T-helper 1 cell (primary cell): ENCODE results near the gene ADAT3.
"Not testable (repeated sequence)": the region's sequence is repeated elsewhere in the genome, so short reads cannot be mapped to it uniquely, and the experiment has no call there.

Source experiments
- DNase-seq, 5 donors: peaks; one replicate each; pipeline ENCODE4 v3.0.0-alpha.2; 2012 to 2020

Gene ADAT3

DNA sequence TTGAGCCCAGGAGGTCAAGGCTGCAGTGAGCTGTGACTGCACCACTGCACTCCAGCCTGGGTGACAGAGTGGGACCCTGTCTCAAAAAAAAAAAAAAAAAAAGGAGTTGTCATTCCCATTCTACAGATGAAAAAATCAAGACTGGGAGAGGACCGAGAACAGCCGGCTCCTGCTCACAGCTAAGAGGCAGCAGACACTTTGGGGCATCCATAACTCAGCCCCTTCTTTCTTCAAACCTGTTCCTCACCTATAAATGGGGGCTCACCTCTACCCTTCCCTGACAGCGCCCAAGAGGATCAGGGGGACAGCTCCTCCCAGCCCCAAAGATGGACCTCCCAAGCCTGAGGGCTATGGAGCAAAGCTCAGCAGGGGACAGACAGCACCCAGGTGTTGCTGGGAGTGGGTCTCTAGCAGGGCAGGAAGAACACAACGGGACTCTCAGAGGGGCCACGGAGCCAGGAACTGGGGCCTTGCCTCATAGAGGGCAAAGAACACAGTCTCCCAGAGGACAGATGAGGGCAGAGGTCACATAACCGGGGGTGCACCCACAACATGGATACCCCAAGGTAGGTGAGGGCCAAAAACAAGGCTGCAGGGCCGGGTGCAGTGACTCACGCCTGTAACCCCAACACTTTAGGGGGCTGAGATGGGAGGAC lies 38.4 kb upstream of the ADAT3 start:
- DNase-seq = no peak

DNA sequence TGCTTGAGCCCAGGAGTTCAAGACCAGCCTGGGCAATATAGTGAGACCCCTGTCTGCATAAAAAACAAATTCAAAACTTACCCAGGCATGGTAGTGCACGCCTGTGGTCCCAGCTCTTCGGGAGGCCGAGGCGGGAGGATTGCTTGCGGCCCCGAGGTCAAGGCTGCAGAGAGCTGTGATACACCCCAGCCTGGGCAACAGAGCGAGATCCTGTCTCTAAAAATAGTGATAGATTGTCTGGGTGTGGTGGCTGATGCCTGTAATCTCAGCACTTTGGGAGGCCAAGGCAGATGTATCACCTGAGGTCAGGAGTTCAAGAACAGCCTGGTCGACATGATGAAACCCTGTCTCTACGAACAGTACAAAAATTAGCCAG lies 37.9 kb upstream of the ADAT3 start:
- DNase-seq = no peak

DNA sequence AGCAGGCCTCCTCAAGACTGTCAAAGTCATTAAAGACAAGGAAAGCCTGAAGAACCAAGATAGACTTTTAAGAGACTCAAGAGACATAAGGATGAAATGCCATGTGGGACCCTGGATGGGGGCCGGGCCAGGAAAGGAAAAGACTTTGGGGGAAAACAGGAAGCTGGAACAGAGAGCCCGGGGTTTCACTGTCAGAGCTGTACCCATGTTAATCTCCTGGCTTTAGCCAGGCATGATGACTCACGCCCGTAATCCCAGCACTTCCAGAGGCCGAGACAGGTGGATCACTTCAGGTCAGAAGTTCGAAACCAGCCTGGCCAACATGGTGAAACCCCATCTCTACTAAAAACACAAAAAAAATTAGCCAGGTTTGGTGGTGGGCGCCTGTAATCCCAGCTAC lies 36.2 kb upstream of the ADAT3 start:
- no peak for DNase-seq

DNA sequence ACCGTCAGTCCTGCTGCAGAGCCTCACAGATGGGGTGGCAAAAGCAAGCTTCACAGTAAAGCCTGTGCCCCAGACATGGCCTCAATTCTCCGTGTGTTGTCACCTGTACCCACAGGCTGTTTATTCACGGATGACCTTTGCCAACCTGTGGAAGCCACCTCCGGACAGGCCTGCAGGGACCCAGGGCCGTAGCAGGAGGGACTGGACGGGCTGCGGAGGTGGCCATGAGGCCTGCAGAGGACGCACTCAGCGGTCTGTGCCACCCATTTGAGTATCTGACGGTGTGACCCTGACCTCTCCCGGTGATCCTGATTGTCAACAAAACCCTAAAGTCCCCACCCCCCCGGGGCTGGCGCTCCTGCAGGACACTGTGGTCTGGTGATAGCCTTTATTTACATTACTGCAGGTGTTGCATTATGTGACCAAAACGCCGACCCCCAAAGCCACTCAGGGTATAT lies 34.0 kb upstream of the ADAT3 start:
- no peak for DNase-seq

DNA sequence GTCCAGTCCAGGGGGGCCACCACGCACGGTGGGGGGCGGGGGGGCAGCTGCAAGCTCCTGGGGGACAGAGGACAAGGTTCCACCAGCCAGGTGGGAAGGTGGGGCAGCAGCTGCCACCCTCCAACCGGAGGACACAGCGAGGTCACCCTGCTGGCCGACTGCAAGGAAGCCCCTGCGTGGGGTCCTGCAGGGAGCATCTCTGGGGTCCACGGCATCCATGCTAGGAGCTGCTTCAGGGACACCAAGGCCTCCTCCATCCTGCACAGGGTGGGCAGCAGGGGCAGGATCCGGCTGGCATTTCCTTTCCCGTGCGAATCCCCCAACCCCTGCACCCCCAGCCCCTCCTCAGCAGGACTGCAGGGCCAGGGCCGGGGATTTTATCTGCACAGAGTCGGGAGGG lies 33.6 kb upstream of the ADAT3 start:
- DNase-seq = no peak

DNA sequence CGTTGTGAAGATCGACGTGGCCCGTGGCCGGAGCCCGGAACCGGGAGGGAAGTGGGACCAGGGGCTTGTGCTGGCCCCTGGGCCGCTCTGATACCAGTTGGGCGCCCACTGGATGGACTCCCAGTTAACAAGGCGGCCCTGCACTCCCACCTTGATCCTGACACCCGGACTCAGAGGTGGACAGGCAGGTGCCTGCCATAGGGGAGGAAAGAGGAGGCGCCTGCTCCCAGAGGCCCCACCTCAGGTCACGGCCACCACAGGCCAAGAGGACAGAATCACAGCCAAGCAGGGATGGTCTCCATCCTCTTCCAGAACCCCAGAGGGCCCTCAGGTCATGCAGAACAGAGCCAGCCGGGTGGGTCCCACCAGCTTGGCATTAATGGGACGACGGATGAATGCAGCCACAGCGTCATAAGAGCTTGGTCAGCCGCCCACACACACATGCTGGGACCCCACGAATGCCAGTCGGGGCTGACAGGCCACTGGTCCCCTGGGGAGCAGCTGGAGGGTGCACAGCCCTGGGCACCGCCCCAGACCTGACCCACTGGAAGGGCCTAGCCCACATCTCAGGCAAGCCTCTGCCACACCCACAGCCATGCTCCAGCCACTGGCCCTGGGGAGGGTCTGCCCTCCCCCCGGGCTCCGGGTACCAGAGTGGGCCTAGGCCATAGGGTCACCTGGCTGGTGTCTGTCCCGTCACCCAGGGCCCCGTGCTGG lies 32.2 kb upstream of the ADAT3 start:
- no peak for DNase-seq

DNA sequence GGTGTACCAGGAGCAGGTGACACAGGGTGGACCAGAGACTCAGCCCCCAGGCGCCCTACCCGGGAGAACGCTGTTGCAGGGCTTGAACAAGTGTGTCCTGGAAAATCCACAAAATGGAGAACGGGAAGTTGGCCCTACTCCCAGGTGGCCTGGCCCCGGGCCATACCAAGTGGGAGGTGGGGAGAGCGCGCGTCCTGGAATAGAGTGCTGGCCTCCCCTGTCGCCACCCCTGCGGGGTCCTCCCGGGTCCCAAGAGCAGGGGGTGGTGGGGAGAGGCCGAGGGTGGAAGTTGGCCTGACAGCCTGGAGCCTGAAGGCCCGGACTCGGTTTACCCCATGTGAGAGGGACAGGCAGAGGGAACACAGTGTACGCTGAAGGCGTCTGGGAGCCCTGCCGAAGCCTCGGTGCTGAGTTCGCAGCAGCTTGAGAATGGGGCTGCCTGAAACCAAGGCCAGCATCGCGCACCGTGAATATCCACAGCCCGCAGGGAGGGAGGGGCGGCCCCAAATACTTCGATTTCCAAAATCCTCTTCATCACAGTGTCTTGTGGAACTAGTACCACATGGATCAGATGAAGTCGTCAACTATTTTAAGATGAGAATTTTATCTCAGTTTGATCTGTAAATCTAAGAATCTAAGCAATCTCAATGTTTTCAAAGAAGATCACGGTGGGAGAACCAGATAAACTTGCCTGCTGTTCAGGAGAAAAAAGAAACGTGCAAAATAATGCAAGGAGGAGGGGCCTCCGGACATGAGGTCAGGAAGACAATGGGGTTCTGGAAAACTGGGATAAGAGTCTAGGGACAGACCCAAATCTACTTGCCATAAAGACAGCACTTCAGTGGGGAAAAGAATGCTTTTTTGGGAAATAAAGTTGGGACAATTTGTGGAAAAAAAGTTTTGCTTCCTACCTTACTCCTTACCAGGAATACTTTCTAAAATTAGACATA lies 31.4 kb upstream of the ADAT3 start:
- DNase-seq = no peak

DNA sequence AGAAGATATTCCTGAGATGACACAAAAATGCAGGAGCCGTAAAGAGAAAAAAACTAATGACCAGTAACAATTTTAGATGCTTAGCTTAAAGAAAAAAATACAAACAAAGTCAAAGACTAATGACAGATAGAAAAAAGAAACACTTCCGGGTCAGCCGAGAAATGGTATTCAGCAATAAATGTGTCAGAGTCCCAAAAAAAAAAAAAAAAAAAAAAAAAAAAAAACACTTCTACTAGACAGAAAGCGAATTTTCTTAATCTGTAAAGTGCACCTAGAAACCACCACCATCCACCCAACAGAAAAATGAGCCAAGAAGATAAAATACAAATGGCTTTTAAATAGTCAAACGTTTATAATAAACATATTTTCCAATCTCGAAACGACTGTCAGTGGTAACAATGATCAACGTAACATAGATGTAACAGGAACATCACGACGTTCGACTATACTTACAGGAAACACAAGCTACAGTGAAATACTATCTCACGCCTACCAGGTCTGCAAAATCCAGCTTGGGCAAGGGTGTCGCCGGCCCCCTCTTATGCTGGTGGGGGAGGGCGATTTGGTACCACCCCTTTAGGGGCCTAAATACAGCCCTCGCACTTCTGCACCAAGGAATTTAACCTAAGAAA lies 30.5 kb upstream of the ADAT3 start:
- peak in 1 of 5 donors; percentile 69 for DNase-seq

DNA sequence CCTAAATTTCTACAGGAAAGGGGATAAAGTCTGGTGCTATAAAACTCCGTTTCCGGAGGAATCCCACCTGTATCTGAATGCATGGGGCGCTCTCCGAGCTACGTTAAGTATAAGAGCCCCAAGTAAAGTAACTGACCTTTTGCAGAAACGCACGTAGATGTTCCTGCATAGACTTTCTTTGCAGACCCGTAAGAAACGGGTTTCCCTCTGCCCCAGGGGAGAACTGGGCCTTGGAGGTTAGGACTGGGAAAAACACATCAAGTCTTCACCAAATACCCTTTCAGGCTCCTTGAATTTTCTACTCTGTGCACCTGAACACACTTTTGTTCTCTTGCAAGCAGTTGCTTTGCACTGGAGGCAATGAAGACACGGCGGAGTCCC lies 29.9 kb upstream of the ADAT3 start:
- not testable (repeated sequence) for DNase-seq

DNA sequence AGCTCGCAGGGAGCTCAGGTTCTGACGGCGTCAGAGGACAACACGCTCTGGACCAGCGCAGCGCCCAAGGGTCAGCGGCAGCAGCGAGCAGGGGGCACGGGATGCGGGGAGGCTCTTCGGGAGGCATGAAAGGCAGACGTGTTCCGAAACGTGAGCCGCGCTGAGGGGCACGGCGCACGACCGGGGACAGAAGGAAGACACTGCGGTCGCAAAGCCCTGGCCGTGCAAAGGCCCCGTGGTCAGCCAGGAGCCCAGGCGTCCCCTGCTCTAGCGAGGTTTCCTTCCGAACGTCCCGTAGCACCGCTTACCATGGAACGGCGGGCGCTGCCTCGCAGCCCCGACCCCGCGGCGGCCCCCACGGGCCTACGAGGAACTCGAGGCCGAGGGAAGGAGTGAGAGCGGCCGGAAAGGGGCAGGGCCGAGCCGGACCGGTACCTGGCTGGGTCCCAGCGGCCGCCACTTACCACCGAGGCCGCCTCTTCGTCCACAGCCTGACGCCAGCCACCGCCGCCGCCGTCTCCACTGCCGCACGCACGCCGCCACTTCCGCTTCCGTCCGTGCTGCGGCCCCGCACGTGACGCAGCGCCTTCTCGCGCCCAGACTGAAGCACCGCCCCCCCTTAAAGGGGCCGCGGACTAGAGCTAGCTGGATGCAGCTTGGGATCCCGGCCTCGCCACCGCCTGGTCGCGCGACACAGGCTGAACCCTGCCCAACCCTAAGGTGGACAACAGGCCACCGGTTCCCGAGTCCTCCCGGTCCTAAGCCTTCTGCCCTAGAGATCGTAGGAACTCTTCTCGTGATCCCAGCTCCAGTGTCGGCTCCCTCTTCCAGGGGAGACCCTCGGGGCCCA lies 29.3 kb upstream of the ADAT3 start:
- DNase-seq = peak; percentile 76 to 94 (median 81)

DNA sequence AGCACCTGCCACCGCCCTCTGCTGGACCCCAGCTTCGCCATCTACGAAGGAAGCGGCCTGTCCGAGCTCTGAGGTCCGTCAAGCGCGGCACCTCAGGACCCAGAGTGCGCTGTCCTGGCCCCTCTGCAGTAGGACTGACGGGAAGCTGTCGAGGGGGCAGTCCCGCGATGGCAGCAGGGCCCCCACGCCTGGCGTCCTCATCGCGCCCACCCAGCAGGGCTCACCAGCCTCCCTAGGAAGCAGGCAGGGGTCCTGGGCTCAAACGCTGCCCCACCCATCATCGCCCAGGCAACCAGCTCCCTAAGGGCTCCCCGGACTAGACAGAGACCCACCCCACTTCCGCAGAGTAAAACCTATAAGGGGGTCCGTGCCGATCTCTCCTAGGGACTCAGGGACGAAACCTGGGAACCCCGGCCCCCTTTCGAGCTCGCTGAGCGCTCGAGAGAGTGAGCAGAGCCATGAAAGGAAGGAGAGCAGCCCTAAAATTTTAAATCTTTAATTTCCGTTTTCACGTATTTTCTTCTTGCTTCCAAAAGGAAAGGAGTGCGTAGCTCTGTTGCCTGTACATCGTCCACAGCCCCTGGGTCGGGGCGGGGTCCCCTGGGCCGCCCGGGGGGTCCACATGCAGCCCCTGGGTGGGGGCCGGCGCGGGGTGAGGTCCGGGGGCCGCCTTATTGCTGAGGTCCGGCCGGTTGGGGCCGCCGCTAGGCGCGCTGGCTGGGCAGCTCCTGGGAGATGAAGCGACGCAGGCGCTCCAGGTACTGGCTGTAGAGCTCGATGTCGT lies 28.5 kb upstream of the ADAT3 start:
- not testable (repeated sequence) for DNase-seq

DNA sequence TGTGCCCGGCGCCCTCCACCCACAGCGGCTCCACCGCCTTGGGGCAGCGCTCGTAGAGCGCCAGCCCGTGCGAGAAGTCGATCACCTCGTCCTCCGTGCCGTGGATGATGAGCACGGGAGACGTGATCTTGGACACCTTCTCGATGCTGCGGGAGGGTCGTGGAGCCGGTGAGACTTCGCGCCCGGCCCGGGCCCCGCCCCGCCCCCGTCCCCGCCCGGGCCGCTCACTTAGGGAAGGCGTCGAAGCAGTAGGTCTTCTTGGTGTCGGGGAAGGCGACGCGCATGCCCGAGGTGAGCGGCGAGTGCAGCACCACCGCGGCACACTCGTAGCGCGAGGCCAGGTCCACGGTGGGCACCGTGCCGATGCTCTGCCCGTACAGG lies 27.9 kb upstream of the ADAT3 start:
- DNase-seq = not testable (repeated sequence)

DNA sequence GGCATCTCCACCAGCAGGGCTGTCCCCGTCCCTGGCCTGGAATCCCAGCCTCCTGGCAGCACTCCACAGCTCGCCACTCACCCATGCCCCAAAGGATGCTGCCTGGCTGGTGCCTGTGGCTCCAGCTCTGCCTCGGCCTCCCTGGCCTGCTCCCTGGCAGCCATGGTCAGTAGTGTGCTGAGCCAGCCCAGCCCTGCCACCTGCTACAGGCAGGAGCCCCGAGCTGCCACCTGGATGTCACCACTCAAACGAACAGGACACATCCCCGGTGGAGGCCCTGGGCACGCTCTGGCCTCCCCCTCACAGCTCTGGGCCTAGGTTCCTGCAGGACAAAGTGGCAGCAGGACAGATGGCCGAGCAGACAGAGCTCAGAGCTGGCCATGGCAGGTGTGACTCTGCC lies 26.6 kb upstream of the ADAT3 start:
- DNase-seq = not testable (repeated sequence)

DNA sequence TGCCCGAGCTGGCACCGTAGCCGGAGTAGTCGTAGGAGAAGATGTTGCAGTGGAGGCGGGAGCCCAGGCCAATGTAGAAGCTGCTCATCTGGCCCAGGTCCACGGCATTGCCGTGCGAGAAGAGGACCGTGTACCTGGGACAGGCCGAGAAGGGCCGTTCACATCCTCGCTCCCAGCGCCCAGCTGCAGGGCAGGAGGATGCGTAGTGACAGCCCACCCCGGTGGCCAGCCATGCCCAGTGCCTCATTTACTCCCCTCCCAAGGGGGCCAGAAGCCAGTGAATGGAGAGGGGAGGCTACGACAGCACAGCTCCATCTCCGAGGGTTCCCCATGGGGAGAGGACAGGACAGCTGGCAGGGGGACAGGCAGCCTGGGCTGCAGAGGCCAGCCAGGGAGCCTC lies 25.2 kb upstream of the ADAT3 start:
- not testable (repeated sequence) for DNase-seq

DNA sequence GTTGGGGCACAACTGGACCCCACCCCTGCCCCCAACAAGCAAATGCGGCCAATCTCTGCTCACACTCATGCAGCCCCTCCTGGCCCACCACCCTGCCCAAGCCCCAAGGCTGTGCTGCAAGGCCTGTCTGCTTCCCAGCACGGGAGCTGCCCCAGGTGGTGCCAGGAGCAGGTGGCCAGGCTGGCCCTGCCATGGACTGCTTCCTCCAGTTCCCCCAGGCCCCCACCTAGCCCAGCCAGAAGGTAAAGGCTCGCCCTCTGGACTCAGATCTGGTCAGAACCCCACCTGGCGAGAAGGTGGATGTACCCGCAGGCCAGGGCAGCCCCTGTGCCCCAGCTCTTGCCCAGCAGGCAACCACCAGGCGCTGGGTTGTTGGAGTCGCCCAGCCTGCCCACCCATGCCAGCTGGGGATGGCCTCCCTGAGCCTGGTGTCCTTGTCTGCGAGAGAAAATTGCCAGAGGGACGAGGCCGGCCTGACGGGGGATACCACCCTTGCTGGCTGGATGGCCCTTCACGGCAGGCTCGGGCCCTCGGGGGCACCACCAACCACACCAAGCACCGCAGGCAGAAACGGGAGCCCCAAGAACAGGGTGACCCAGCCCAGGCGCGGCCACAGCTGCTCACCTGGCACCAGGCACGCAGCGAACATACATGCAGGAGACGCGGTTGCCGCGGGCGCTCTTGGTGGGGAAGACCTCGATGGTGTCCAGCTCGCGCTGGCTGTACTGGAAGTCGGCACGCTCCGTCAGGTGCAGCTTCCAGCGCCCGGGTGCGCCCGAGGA lies 24.4 kb upstream of the ADAT3 start:
- DNase-seq = no peak

DNA sequence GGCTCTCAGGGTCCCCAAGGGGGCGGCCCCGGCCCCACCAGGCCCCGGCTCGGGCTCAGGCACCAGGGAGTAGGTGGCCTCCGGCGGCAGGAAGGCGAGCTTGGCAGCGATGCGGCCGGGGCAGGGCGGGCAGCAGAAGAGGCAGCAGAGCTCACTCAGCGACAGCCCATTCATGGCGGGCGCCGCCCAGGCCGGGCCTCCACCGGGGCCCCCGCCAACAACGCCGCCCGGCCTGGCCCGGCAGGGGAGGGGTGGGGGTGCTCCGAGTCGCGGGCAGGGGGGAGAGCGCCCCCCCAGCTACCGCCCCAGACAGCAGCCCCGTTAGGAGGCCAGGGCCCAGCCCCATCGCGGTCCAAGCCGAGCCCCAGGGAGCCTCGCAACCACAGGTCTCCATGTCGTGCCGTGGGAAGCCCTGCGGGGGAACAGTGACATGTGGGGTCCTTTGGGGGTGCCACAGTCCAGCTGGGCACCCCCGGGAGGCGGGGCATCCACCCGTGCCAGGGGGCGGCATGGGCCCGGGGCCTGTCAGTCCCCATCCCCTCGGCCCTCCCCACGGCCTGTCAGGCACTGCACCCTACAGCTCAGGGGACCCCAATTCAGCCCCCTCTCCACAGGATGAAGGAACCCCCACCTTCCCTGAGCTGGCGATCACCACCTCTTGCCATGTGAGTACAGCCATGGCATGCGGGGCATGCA lies 23.7 kb upstream of the ADAT3 start:
- not testable (repeated sequence) for DNase-seq

DNA sequence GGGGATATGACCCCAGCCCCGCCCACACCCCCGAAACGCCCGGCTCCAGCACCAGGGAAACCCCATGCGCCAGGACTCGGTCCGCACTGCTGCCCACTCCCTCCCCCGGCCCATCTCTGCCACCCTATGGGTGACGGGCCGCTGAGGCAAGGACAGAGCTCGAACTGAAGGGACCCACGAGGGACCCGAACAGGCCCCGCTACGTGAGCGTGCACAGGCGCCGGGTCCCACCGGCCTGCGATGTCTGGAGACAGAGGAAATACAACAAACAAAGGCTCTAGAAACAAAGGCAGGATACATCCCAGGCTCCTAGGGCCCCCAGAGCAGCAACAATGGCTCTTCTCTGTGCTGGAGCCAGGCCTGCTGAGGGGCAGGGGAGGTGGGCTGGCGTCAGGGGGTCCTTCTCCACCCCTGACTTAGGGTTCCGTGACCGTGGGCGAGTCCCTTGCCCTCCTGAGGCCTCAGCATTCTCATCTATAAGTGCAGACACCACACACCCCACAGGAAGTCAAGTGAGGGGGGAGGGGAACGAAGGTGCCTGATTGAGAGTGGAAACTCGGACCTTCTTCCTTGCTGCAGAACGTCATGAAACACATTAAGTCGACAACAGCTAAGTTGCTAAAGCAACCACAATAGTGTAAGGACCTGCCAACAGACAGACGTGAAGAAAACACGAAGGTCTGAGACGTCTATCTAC lies 23.0 kb upstream of the ADAT3 start:
- peak; percentile 39 to 89 (median 71) for DNase-seq

DNA sequence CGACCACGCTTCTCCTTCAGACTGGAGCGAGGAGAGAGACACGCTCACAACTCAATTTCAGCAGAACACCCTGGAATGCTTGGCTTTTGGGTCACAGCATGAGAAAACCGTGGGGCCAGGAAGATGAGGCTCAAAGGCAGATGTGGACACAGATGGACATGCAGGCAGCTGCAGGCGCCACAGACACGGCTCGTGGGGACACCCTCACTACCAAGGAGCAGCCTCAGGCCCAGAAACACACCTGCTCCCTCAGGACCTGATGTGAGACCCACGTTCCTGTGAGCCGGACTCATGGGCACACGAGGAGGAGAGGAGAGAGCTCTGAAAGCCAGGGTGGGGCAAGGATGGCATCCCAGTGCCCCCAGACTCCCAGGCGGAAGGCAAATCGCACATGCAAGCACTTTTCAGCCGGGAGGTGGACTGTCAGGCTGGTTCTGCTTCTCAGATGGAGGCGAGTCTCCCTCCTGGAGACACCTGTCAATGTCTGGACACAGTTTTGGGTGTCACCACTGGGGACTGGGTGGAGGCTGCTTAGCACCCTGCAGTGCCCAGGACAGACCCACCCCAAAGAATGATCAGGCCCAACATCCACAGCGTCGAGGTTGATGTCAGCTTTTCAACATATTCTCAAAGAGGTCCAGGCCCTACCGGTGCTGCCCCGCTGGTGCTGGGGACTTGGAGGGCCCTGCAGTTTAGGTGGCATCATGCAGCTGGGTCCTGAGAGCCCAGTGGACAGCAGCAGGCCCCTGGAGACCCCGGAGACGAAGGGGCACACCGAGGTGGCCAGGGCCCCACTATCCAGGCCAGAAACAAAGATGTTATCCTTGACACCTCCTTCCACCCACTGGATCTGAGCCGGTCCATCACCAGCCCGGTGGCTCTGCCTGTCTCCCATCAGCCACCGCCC lies 22.2 kb upstream of the ADAT3 start:
- DNase-seq = no peak
